Measurements from ENCODE around the gene PTPN13.

- no peak for TF ChIP-seq CTCF (IDR thresholded peaks at IDR 0.05)
- no peak for TF ChIP-seq POLR2AphosphoS5 (IDR thresholded peaks at IDR 0.05)
These were observed 59.2 kb downstream of the PTPN13 start for GRCh38 chr4:86653237-86653865.

Measured in breast epithelium (tissue), 3 donors.